ENCODE measurements around the gene SPRR2G. TPM values are rescaled to one million over a fixed set of nuclear protein-coding genes. Genes with fewer than 3 reads are reported as not detected.
"Not testable (repeated sequence)": the region's sequence is repeated elsewhere in the genome, so short reads cannot be mapped to it uniquely, and the experiment has no call there.

The SPRR2G gene
- total and polyA plus RNA-seq, 2 experiments from 2014 or later = not detected

- no peak for TF ChIP-seq ZNF462 (CRISPR knock-in tag; IDR thresholded peaks at IDR 0.05)
- TF ChIP-seq ETS1 (IDR thresholded peaks at IDR 0.05) = no peak
- TF ChIP-seq STAT1 (IDR thresholded peaks at IDR 0.05; ENCODE audit: unreplicated experiment) = no peak
- no peak for TF ChIP-seq EZH2phosphoT487 (IDR thresholded peaks at IDR 0.05; ENCODE audit: unreplicated experiment)
- TF ChIP-seq NANOG (IDR thresholded peaks at IDR 0.05; ENCODE audit: borderline replicate concordance) = no peak
- no peak for TF ChIP-seq JUNB (IDR thresholded peaks at IDR 0.05; ENCODE audit: unreplicated experiment)
- no peak for TF ChIP-seq ZNF331 (CRISPR knock-in tag; IDR thresholded peaks at IDR 0.05; ENCODE audit: low read depth)
- no peak for TF ChIP-seq CTCF (conservative IDR thresholded peaks at IDR 0.05; ENCODE audit: low read depth in 2 of 2)
- no peak for TF ChIP-seq REST (IDR thresholded peaks at IDR 0.05; ENCODE audit: unreplicated experiment)
Measured at GRCh38 chr1:153133267-153133666, 17.4 kb downstream of the SPRR2G start (continued).

- H3K79me2 ChIP-seq (replicated peaks; ENCODE audit: insufficient read depth); H3K27me3 ChIP-seq (ENCODE audit: insufficient read depth); H3K4me2 ChIP-seq; H3K27ac ChIP-seq (ENCODE audit: low read depth); ATAC-seq; H3F3A ChIP-seq (replicated peaks; ENCODE audit: low read depth); H2AFZ ChIP-seq; H3K4me3 ChIP-seq; H3K36me3 ChIP-seq (ENCODE audit: insufficient read depth); H4K20me1 ChIP-seq (replicated peaks; ENCODE audit: insufficient read depth); H3K4me3 Mint-ChIP-seq; H3K27me3 Mint-ChIP-seq (ENCODE audit: insufficient read depth, low read depth, poor library complexity); DNase-seq (ENCODE audit: low spot score); H3K27ac Mint-ChIP-seq; H3K9me2 ChIP-seq (ENCODE audit: insufficient read depth): not testable (repeated sequence)
- Mint-ChIP-seq H3K36me3 (ENCODE audit: low read depth) (peaks cover 51% of the 10 kb centered on the region), H3K9me3 (peaks cover 36% of the 10 kb centered on the region), H3K4me1 (peaks cover 35% of the 10 kb centered on the region)
- H3K4me1 ChIP-seq (ENCODE audit: insufficient read depth) = peaks cover 16% of the 10 kb centered on the region; the same call in 1 of the 2 replicates
Measured at GRCh38 chr1:153128688-153129087, 22.0 kb downstream of the SPRR2G start.
